Activated gamma-delta T cell treated with anti-CD3 and anti-CD28 coated beads, Interleukin-2, amount 50 U/mL, for 16 hours (primary cell): ENCODE results near the gene CMIP.

Experiments
- DNase-seq: peaks from one replicate; pipeline ENCODE4 v3.0.0-alpha.2; 2020; ENCODE audit warnings: low read depth

Gene CMIP

GRCh38 chr16:81703177-81704155, 258.9 kb downstream of the CMIP start:
- DNase-seq: no peak

DNA sequence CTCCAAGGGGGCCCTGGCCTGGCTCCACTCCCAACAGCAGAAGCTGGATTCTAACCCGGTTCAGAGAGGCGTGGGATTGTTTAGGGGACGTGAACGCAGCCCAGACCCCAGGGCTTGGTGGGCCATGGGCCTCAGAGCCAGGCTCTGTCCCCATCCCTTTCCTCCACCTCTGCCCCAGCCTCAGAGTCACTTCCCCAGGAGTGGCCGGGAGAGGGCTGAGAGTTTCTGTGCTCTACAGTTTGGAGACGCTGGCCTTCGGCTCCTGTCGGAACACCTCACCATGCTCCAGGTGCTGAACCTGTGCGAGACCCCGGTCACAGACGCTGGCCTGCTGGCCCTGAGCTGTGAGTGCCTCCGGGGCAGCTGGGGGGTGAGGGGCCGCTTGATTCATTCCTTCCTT, 260.7 kb downstream of the CMIP start:
- no peak for DNase-seq

DNA sequence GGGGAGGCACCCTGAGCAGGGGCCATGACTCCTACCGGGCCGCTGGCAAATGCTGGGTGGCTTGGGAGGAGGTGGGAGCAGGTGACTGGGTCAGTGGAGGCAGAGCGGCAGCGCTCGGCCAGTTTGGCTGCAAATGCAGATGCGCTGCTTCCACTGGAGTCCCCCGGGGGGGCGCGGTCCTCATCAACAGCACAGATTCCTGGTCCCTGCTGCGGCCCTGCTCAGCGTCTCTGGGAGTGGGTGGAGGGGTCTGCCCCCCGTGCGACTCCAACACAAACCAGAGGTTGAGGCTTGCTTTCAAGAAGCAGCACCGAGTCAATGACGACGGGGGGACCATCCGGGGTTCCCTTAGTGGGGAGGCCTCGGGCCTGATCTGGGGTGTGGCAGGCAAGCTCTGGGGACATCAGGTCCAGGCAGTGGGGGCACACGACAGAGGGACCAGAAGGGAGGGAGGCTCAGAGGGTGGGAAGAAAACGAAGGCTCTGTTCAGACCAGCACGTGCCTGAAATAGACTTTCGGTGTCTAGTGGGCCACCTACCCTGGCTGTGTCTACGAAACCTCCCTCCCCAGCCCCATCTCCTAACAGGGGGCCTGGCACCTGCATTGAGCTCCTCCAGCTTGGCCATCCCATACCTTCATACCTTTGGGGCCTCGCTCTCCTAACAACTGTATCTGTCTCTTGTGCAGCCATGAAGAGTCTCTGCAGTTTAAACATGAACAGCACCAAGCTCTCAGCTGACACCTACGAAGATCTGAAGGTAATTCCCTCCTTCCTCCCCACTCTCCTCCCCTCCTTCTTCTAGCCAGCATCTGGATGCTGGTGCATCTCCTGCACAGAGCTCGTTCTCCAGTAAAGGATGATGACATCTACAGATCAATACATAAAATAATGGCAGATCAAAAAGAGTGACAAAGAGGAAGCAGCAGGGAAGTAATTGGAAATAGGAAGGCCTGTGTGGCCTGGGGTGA, 262.0 kb downstream of the CMIP start:
- no peak for DNase-seq

- DNase-seq: no peak
These were observed 263.0 kb downstream of the CMIP start for GRCh38 chr16:81707411-81708265.

DNA sequence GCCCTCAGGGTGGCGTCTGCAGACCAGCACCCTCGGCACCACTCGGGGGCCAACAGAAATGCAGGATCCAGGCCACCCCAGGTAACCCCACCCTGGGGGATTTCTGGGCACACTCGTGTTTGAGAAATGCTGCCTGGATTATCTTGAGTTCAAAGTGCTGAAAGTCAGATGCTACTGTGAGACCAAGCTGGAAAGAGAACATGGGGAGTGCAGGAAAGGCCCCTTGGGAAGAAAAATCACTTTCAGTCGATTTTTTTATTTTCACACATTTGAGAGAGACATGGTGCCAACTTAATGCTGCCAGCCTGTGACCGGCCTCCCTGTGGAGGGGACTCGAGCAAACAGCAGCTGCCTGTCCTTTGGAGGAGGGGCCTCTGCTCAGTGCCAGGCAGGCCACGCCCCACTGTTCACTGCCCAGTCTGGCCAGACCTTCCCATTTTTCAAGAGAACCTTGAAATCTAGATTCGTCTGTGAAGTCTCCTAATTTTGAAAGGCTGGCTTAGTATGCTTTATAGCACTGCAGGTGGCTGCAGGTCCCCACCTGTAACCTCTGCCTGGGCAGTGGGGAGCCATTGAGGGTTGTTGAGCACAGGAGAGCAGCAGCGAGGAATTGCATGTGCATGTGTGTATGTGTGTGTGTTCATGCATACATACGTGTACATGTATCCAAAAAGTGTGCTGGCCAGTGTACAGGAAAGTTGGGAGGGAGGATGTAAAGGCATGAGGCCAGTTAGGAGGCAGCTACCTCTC, 263.8 kb downstream of the CMIP start:
- DNase-seq: no peak

GRCh38 chr16:81709016-81709900, 264.6 kb downstream of the CMIP start:
- no peak for DNase-seq

- no peak for DNase-seq
These were observed 265.4 kb downstream of the CMIP start for GRCh38 chr16:81710044-81710443.

GRCh38 chr16:81710596-81710995, 266.0 kb downstream of the CMIP start:
- DNase-seq: no peak

GRCh38 chr16:81711657-81712319, 267.2 kb downstream of the CMIP start:
- no peak for DNase-seq

- no peak for DNase-seq
These were observed 268.1 kb downstream of the CMIP start for GRCh38 chr16:81712681-81713080.

- DNase-seq: no peak
These were observed 268.7 kb downstream of the CMIP start for GRCh38 chr16:81713295-81713772.

- DNase-seq: no peak
These were observed 269.2 kb downstream of the CMIP start for GRCh38 chr16:81713796-81714195.

GRCh38 chr16:81714583-81714982, 270.0 kb downstream of the CMIP start:
- DNase-seq: no peak

DNA sequence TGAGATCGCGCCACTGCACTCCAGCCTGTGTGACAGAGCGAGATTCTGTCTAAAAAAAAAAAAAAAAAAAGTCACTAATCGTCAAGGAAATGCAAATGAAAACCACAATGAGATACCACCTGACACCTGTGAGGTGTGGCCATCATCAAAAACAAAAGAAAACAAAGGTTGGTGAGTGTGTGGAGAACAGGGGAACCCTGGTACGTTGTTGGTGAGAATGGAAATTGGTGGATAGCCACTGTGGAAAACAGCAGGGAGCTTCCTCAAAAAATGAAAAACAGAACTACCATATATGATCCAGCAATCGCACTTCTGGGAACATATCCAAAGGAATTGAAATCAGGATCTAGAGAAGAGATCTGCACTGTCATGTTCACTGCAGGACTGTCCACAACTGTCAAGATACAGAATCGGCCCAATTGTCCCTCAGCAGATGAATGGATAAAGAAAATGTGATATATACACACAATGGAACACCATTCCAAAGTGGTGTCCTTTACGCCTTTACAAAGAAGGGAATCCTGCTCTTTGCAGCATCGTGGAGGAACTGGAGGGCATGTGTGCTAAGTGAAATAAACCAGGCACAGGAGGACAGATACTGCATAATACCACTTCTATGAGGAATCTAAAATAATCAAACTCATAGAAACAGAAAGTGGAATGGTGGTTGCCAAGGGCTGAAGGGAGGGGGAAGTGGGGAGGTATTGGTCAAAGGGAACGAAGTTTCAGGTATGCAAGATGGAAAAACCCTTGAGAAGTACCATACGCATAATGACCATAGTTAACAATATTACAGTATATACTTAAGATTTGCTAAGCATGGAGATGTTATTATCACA, 271.0 kb downstream of the CMIP start:
- DNase-seq: no peak

DNA sequence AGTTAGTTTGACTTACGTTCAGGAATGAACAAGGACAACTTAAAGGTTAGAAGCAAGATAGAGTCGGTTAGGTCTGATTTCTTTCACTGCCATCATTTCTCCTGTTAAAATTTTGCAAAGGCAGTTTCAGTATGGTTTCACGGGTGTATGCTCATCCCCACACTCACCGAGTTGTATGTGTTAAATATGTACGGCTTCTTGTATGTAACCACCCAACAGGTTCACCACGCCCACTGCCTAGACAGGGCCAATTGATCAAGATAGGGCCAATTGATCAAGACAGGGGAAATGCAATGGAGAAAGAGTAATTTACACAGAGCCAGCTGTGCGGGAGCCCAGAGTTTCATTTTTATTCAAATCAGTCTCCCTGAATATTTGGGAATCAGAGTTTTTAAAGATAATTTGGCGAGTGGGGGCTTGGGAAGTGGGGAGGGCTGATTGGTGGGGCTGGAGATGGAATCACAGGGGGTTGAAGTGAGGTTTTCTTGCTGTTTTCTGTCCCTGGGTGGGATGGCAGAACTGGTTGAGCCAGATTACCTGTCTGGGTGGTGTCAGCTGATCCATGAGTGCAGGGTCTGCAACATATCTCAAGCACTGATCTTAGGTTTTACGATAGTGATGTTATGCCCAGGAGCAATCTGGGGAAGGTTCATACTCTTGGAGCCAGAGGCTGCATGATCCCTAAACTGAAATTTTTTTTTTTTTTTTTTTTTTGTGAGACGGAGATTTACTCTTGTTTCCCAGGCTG, 272.0 kb downstream of the CMIP start:
- no peak for DNase-seq

DNA sequence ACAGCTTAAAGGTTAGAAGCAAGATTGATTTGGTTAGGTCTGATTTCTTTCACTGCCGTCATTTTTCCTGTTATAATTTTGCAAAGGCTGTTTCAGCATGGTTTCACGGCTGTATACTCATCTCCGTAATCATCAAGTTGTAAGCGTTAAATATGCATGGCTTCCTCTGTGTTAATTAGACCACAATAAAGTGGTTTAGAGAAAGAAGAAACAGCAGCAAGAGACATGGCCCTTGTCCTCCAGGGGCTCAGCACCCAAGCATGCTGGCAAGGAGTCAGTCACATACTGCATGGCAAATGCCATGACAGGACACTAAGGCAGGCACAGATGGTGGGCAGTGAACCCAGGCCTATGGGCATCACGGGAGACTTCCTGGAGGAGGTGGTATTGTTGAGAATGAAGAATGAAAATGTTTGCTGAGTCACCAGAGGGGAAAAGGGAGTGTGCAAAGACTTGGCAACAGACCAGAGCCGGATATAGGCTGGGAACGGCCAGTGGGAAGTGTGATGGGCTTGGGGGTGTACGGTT, 273.1 kb downstream of the CMIP start:
- DNase-seq: no peak

GRCh38 chr16:81718637-81719036, 274.0 kb downstream of the CMIP start:
- DNase-seq: no peak
